K562 (cell line): ENCODE results near the gene PDE4D. TPM values are rescaled to one million over a fixed set of nuclear protein-coding genes. Genes with fewer than 3 reads are reported as not detected.

Source experiments
- ZFP1 ChIP-seq: fragments of 450-650 bp; formaldehyde crosslinking; IDR thresholded peaks from 2 replicates; pipeline ENCODE4 v1.4.0; 2020; ENCODE audit warnings: mild to moderate bottlenecking, mixed read lengths
- polyA plus RNA-seq, 8 experiments: library from polyadenylated mRNA; depleted of rRNA in 4 of 8; stranded (reverse) in 5 of 8; unstranded in 3 of 8; fragments of >200 nt; fragmentation: Nextera tagmentation in 2 of 8; fragmentation: Illumina TruSeq in 1 of 8; extraction: Ambion mirVana in 2 of 8; extraction: Trizol in 1 of 8; gene quantifications; 2 replicates each; pipeline versions ENCODE4 v1.2.1 to v1.2.3, GENCODE V29; 2011 to 2014; ENCODE audit warnings: inconsistent platforms in 1 of 8, missing spikeins in 1 of 8
- total RNA-seq, 7 experiments: library from RNA; depleted of rRNA in 6 of 7; stranded (reverse); fragments of >200 nt in 6 of 7; fragmentation: Illumina TruSeq in 2 of 7; extraction: Trizol in 2 of 7; gene quantifications; 2 replicates each; pipeline versions ENCODE4 v1.2.1 to v1.2.3, GENCODE V29; 2011 to 2021; ENCODE audit warnings: low replicate concordance in 1 of 7
- TF ChIP-seq, protein P1 (sequence below): sonication (generic); formaldehyde crosslinking; IDR thresholded peaks from 2 replicates; pipeline ENCODE4 v1.8.0; 2023; ENCODE audit warnings: mild to moderate bottlenecking, missing genetic modification reagents
- TF ChIP-seq, protein P2 (sequence below): fragments of 250-450 bp; sonication (Bioruptor Pico); IDR thresholded peaks from 2 replicates; pipeline ENCODE4 v1.8.0; 2022; ENCODE audit warnings: moderate library complexity, mild to moderate bottlenecking, inconsistent platforms
- TF ChIP-seq, protein P3 (sequence below): IDR thresholded peaks from 3 replicates; pipeline ENCODE4 v1.6.1; 2011; ENCODE audit warnings: borderline replicate concordance, mild to moderate bottlenecking, moderate library complexity; ENCODE audit not compliant: insufficient read length; ENCODE audit errors: extremely low read depth

The PDE4D gene
- total and polyA plus RNA-seq, 9 of the 15 experiments (the other 6 are each of a cell fraction or from before 2014, with no cell fraction given), result 0.04 to 0.46 (median 0.13) TPM

DNA sequence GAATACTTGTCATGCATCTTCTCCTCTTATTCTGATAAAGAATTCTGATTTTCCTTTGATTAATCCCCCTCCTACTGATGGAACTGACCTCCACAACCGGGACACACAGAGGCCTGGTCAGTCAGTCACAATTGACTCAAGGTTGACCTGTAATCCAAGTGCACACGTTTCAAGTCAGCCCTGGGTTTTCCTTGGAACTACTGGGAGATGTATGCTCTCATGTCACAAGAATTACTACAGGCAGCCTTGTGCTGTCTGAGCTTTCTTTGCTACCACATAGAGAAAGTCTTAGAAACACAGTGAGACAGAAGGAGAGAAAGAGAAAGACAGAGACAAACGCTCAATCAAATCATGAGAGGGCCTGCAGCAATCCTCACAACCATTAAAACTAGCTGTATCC, 345.8 kb downstream of the PDE4D start (continued):
- TF ChIP-seq, protein P1, sequence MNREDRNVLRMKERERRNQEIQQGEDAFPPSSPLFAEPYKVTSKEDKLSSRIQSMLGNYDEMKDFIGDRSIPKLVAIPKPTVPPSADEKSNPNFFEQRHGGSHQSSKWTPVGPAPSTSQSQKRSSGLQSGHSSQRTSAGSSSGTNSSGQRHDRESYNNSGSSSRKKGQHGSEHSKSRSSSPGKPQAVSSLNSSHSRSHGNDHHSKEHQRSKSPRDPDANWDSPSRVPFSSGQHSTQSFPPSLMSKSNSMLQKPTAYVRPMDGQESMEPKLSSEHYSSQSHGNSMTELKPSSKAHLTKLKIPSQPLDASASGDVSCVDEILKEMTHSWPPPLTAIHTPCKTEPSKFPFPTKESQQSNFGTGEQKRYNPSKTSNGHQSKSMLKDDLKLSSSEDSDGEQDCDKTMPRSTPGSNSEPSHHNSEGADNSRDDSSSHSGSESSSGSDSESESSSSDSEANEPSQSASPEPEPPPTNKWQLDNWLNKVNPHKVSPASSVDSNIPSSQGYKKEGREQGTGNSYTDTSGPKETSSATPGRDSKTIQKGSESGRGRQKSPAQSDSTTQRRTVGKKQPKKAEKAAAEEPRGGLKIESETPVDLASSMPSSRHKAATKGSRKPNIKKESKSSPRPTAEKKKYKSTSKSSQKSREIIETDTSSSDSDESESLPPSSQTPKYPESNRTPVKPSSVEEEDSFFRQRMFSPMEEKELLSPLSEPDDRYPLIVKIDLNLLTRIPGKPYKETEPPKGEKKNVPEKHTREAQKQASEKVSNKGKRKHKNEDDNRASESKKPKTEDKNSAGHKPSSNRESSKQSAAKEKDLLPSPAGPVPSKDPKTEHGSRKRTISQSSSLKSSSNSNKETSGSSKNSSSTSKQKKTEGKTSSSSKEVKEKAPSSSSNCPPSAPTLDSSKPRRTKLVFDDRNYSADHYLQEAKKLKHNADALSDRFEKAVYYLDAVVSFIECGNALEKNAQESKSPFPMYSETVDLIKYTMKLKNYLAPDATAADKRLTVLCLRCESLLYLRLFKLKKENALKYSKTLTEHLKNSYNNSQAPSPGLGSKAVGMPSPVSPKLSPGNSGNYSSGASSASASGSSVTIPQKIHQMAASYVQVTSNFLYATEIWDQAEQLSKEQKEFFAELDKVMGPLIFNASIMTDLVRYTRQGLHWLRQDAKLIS (CRISPR knock-in tag), result no peak
- TF ChIP-seq, protein P2, sequence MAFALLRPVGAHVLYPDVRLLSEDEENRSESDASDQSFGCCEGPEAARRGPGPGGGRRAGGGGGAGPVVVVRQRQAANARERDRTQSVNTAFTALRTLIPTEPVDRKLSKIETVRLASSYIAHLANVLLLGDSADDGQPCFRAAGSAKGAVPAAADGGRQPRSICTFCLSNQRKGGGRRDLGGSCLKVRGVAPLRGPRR (CRISPR knock-in tag), result no peak
- TF ChIP-seq ZFP1, result no peak
- TF ChIP-seq, protein P3, sequence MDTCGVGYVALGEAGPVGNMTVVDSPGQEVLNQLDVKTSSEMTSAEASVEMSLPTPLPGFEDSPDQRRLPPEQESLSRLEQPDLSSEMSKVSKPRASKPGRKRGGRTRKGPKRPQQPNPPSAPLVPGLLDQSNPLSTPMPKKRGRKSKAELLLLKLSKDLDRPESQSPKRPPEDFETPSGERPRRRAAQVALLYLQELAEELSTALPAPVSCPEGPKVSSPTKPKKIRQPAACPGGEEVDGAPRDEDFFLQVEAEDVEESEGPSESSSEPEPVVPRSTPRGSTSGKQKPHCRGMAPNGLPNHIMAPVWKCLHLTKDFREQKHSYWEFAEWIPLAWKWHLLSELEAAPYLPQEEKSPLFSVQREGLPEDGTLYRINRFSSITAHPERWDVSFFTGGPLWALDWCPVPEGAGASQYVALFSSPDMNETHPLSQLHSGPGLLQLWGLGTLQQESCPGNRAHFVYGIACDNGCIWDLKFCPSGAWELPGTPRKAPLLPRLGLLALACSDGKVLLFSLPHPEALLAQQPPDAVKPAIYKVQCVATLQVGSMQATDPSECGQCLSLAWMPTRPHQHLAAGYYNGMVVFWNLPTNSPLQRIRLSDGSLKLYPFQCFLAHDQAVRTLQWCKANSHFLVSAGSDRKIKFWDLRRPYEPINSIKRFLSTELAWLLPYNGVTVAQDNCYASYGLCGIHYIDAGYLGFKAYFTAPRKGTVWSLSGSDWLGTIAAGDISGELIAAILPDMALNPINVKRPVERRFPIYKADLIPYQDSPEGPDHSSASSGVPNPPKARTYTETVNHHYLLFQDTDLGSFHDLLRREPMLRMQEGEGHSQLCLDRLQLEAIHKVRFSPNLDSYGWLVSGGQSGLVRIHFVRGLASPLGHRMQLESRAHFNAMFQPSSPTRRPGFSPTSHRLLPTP, result no peak
